ENCODE results near the gene MEGF6. TPM values are rescaled to one million over a fixed set of nuclear protein-coding genes. Genes with fewer than 3 reads are reported as not detected.

MEGF6 gene
- total RNA-seq, 1 experiment from 2014 or later, result 21.3 TPM

GRCh38 chr1:3476666-3477065 is 134.6 kb downstream of the MEGF6 start:
- Histone ChIP-seq H3K9ac (ENCODE audit: extremely low read depth, insufficient read length, low read length) (no peak overlapping the region), H3K27me3 (ENCODE audit: insufficient read depth, low read length) (no peaks in the 10 kb centered on the region), H3K79me1 (ENCODE audit: insufficient read depth, low read depth, low read length, poor library complexity, severe bottlenecking) (no peaks in the 10 kb centered on the region), H3K23ac (ENCODE audit: insufficient read length, low read depth, low read length) (no peak overlapping the region), H3K4ac (ENCODE audit: low read depth, low read length) (no peak overlapping the region), H3K27ac (ENCODE audit: insufficient read length, low read depth, low read length) (no peak overlapping the region), H3K14ac (ENCODE audit: insufficient read depth, low read length) (no peak overlapping the region), H3K18ac (ENCODE audit: insufficient read length, low read depth, low read length) (no peak overlapping the region), H3K56ac (ENCODE audit: insufficient read length, low read depth, low read length) (no peak overlapping the region), H4K20me1 (ENCODE audit: control insufficient read depth, insufficient read depth, insufficient read length) (peaks cover 4% of the 10 kb centered on the region), H4K5ac (ENCODE audit: insufficient read length, low read depth, low read length) (no peak overlapping the region), H2BK15ac (ENCODE audit: low read depth, low read length) (no peak overlapping the region), H2BK12ac (ENCODE audit: insufficient read length, low read depth, low read length) (no peak overlapping the region), H2AK5ac (ENCODE audit: insufficient read length, low read length) (no peak overlapping the region), H4K91ac (ENCODE audit: insufficient read length, low read depth, low read length) (no peak overlapping the region), H2BK5ac (ENCODE audit: insufficient read length, low read length) (no peak overlapping the region), H3K23me2 (ENCODE audit: insufficient read length, low read depth, low read length, poor library complexity, severe bottlenecking) (no peaks in the 10 kb centered on the region), H3K79me2 (ENCODE audit: insufficient read depth, low read length) (no peaks in the 10 kb centered on the region), H3K4me1 (ENCODE audit: insufficient read depth, low read length) (no peaks in the 10 kb centered on the region), H2AFZ (ENCODE audit: low read length) (no peak overlapping the region), H2BK120ac (ENCODE audit: low read depth, low read length, poor library complexity, severe bottlenecking) (no peak overlapping the region), H3K4me2 (ENCODE audit: insufficient read depth, insufficient read length, low read length) (no peak overlapping the region), H3T11ph (ENCODE audit: low read length) (no peak overlapping the region), H3K9me3 (ENCODE audit: control insufficient read depth, low read depth, low read length) (no peaks in the 10 kb centered on the region), H4K8ac (replicated peaks; ENCODE audit: insufficient read length, low read depth, low read length) (no peak overlapping the region), H2BK20ac (ENCODE audit: low read depth, low read length, poor library complexity, severe bottlenecking) (no peak overlapping the region)
- H3K9me3 Mint-ChIP-seq, result no peaks in the 10 kb centered on the region
- no peaks in the 10 kb centered on the region for H3K27me3 Mint-ChIP-seq (ENCODE audit: low read depth)
- DNase-seq, result no peak
- H3K4me1 Mint-ChIP-seq, result peaks cover 5% of the 10 kb centered on the region in 2 experiments
- no CpG with 5 or more reads among the region's 16 CpGs for WGBS (ENCODE audit: extremely low coverage, insufficient read length, low lambda C conversion rate)
- no peak for TF ChIP-seq CTCF (conservative IDR thresholded peaks at IDR 0.05)
- H3K4me3 Mint-ChIP-seq, result no peak overlapping the region
- peaks cover 4 to 21% (median 14%) of the 10 kb centered on the region in 3 experiments; a peak in 5 of 7 replicates for H3K36me3 Mint-ChIP-seq (ENCODE audit: insufficient read depth in 1 of 3, low read depth in 3 of 3)
- H3K27ac Mint-ChIP-seq, result no peak overlapping the region
